Esophagus muscularis mucosa (tissue), 4 donors: ENCODE measurements around the gene RPLP2. TPM values are rescaled to one million over a fixed set of nuclear protein-coding genes. Genes with fewer than 3 reads are reported as not detected.

ENCODE experiments used
- DNase-seq: peaks from one replicate; pipeline ENCODE4 v3.0.0-alpha.2; 2017; ENCODE audit errors: extremely low spot score
- H3K27ac ChIP-seq, 4 donors: fragments of 200-600 bp; sonication (generic); replicated peaks in 1 of 4; 1 replicate in 3 of 4; 2 replicates in 1 of 4; pipeline ENCODE4 v1.5.1; 2016 to 2019; ENCODE audit warnings: mild to moderate bottlenecking in 1 of 4
- H3K27me3 ChIP-seq, 4 donors: fragments of 200-600 bp; sonication (generic); one replicate each; pipeline versions ENCODE4 v1.5.1 to v1.6.0; 2016 to 2019
- H3K36me3 ChIP-seq, 4 donors: fragments of 200-600 bp; sonication (generic); one replicate each; pipeline ENCODE4 v1.5.1; 2016 to 2019
- H3K4me1 ChIP-seq, 4 donors: fragments of 200-600 bp; sonication (generic); one replicate each; pipeline ENCODE4 v1.5.1; 2016 to 2019
- H3K4me3 ChIP-seq, 4 donors: fragments of 200-600 bp; sonication (generic); 1 replicate in 2 of 4; 2 replicates in 2 of 4; pipeline ENCODE4 v1.5.1; 2016 to 2019; ENCODE audit warnings: mild to moderate bottlenecking in 4 of 4, moderate library complexity in 1 of 4
- H3K9me3 ChIP-seq, 4 donors: fragments of 200-600 bp; sonication (generic); 1 replicate in 3 of 4; 2 replicates in 1 of 4; pipeline ENCODE4 v1.5.1; 2016 to 2019
- EP300 ChIP-seq: sonication (generic); formaldehyde crosslinking; IDR thresholded peaks from one replicate; pipeline ENCODE4 v1.6.1; 2017; ENCODE audit warnings: antibody characterized with exemption
- POLR2A ChIP-seq: fragments of 450-650 bp; IDR thresholded peaks from one replicate; pipeline ENCODE4 v1.6.1; 2017; ENCODE audit warnings: antibody characterized with exemption, moderate library complexity, mild to moderate bottlenecking, low read depth
- POLR2AphosphoS5 ChIP-seq, 2 donors: sonication (generic); formaldehyde crosslinking; IDR thresholded peaks; one replicate each; pipeline ENCODE4 v1.6.1; 2017; ENCODE audit warnings: antibody characterized with exemption in 2 of 2
- WGBS: methylation state at CpG from one replicate; pipeline ENCODE4 v1.1.5; 2018; 5-methylcytosine and 5-hydroxymethylcytosine counted together
- intact Hi-C: fragments of 100-400 bp; cut with DNase I; formaldehyde crosslinking; loops from one replicate; pipeline ENCODE4 v1.15.1; 2023
- total RNA-seq, 4 donors: library from RNA; depleted of rRNA; stranded (reverse); fragments of >200 nt; gene quantifications; one replicate each; pipeline versions ENCODE4 v1.1.0 to v1.2.1, GENCODE V29; 2016
- TF ChIP-seq, protein P1 (sequence below), 3 experiments: fragments of 200-600 bp in 2 of 3; fragments of 450-650 bp in 1 of 3; sonication (generic) in 2 of 3; IDR thresholded peaks; one replicate each; pipeline ENCODE4 v1.5.1; 2017 to 2019; ENCODE audit warnings: antibody characterized with exemption in 3 of 3, mild to moderate bottlenecking in 2 of 3, moderate library complexity in 1 of 3

RPLP2 gene
- total RNA-seq, 4 donors from 2014 or later, result 318 to 813 (median 686) TPM

DNA sequence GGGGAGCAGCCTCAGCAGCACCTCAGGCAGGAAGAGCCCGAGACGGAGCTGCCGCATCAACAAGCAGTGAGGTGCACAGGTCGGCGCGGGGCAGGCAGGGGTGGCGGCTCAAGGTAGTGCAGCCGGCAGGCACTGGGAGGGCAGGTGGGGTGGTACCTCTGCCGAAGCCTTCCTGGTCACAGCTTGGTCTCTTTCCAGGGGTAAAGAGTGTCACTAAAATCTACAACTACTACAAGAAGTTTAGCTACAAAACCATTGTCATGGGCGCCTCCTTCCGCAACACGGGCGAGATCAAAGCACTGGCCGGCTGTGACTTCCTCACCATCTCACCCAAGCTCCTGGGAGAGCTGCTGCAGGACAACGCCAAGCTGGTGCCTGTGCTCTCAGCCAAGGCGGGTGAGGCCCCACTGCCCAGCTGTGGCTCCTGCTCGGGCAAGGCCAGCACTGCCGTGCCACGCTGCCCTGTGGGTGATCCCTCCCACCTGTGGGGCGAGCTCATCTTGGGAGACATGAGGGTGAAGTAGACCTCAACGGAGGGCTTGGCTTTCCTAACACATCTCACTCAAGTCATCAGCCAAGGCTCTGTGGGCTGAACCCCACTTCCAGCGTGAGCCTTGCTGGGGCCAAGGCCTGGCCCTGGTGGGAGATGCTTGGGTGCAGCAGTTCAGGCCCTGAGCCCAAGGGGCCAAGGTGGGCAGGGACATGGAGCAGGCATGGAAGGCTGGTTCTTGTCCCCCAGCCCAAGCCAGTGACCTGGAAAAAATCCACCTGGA, 46.0 kb upstream of the RPLP2 start:
- no peak for TF ChIP-seq POLR2AphosphoS5 (IDR thresholded peaks at IDR 0.05)
- TF ChIP-seq POLR2A, result no peak
- TF ChIP-seq EP300, result no peak
- TF ChIP-seq, protein P1, sequence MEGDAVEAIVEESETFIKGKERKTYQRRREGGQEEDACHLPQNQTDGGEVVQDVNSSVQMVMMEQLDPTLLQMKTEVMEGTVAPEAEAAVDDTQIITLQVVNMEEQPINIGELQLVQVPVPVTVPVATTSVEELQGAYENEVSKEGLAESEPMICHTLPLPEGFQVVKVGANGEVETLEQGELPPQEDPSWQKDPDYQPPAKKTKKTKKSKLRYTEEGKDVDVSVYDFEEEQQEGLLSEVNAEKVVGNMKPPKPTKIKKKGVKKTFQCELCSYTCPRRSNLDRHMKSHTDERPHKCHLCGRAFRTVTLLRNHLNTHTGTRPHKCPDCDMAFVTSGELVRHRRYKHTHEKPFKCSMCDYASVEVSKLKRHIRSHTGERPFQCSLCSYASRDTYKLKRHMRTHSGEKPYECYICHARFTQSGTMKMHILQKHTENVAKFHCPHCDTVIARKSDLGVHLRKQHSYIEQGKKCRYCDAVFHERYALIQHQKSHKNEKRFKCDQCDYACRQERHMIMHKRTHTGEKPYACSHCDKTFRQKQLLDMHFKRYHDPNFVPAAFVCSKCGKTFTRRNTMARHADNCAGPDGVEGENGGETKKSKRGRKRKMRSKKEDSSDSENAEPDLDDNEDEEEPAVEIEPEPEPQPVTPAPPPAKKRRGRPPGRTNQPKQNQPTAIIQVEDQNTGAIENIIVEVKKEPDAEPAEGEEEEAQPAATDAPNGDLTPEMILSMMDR (IDR thresholded peaks at IDR 0.05), result no peak
- no peaks in the 10 kb centered on the region for H3K27me3 ChIP-seq
- WGBS, result 93% methylated on average over 15 of the region's 22 CpGs
- DNase-seq, result no peak
- H3K4me3 ChIP-seq, result no peak overlapping the region
- intact Hi-C loops, result no loop called here
- H3K9me3 ChIP-seq, result no peaks in the 10 kb centered on the region
- peaks cover 0 to 9% (median 0%) of the 10 kb centered on the region in 4 donors for H3K4me1 ChIP-seq
- no peak overlapping the region for H3K27ac ChIP-seq
- peaks cover 50 to 95% (median 88%) of the 10 kb centered on the region in 4 donors for H3K36me3 ChIP-seq

DNA sequence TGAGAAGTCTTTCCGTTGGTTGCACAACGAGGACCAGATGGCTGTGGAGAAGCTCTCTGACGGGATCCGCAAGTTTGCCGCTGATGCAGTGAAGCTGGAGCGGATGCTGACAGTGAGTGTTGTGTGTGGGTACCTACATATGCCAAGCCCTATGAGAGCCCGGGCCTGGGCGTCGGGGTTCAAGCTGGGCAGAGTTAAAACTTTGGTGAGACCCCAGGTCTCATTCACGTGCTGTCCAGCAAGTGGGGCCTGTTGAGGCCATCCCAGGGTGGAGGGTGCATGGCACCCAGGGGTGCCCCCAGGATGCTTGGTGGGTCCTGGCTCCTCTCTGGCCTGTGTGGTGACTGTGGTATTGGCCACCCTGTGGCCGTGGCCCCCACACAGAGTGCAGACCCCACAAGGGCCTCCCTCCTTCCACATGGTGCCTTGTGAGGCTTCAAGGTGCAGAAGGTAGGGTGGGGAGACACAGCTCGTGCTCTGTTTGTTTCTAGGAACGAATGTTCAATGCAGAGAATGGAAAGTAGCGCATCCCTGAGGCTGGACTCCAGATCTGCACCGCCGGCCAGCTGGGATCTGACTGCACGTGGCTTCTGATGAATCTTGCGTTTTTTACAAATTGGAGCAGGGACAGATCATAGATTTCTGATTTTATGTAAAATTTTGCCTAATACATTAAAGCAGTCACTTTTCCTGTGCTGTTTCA, 45.3 kb upstream of the RPLP2 start:
- peaks cover 43 to 93% (median 83%) of the 10 kb centered on the region in 4 donors for H3K36me3 ChIP-seq
- H3K4me1 ChIP-seq, result peaks cover 0 to 9% (median 0%) of the 10 kb centered on the region in 4 donors
- intact Hi-C loops, result no loop called here
- TF ChIP-seq EP300, result no peak
- TF ChIP-seq POLR2AphosphoS5 (IDR thresholded peaks at IDR 0.05), result no peak
- no peak for TF ChIP-seq POLR2A
- TF ChIP-seq, protein P1 (IDR thresholded peaks at IDR 0.05), result no peak
- no peak overlapping the region for H3K27ac ChIP-seq
- H3K4me3 ChIP-seq, result no peak overlapping the region
- 80% methylated on average over 16 of the region's 18 CpGs for WGBS
- DNase-seq, result no peak
- H3K27me3 ChIP-seq, result no peaks in the 10 kb centered on the region
- no peaks in the 10 kb centered on the region for H3K9me3 ChIP-seq

DNA sequence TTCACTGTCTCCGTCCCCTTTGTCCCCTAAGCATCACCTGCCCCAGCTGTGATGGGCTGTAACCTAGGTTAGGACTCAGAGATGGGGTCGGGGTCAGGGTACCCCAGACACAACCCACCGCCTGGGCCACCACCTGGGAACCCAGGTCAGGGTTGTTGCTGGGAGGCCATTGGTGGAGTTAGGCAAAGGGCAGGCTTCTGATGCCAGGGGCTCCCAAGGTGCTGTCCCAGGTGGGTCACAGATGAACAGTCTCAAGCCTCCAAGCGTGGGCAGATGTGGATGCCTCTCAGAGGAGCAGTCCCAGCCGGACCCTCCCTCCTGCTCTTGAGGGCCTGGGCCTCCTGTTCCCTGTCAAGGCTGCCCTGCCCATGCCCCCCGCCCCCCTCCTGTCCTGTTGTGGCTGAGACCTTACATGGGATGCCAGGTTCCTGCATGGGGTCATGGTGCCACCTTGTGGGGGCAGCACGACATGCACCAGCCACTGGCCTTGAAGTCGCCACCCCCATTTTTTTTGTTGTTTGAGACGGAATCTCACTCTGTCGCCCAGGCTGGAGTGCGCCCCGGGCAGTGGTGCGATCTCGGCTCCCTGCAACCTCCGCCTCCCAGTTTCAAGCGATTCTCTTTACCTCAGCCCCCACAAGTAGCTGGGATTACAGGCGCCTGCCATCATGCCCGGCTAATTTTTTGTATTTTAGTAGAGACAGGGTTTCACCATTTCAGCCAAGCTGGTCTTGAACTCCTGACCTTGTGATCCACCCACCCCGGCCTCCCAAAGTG, 44.6 kb upstream of the RPLP2 start:
- Histone ChIP-seq H3K27ac (no peak overlapping the region), H3K4me1 (peaks cover 0 to 9% (median 0%) of the 10 kb centered on the region in 4 donors), H3K9me3 (no peaks in the 10 kb centered on the region), H3K36me3 (peaks cover 35 to 93% (median 82%) of the 10 kb centered on the region in 4 donors), H3K4me3 (no peak overlapping the region), H3K27me3 (no peaks in the 10 kb centered on the region)
- intact Hi-C loops, result no loop called here
- 71% methylated on average over 16 of the region's 19 CpGs for whole genome bisulfite sequencing
- TF ChIP-seq, protein P1 (IDR thresholded peaks at IDR 0.05), result peak; percentile 35 to 76 (median 63)
- no peak for TF ChIP-seq POLR2AphosphoS5 (IDR thresholded peaks at IDR 0.05)
- DNase-seq, result no peak

DNA sequence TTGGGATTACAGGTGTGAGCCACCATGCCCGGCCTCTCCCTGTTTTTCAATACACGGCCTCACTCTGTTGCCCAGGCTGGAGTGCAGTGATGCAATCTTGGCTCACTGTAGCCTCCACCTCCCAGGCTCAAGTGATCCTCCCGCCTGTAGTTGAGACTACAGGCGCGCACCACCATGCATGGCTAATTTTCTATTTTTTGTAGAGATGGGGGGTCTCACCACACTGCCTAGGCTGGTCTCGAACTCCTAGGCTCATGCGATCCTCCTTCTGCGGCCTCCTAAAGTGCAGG, 44.0 kb upstream of the RPLP2 start:
- Histone ChIP-seq H3K27me3 (no peaks in the 10 kb centered on the region), H3K27ac (no peak overlapping the region), H3K9me3 (no peaks in the 10 kb centered on the region), H3K36me3 (peaks cover 34 to 93% (median 82%) of the 10 kb centered on the region in 4 donors), H3K4me1 (peaks cover 0 to 9% (median 0%) of the 10 kb centered on the region in 4 donors), H3K4me3 (no peak overlapping the region)
- no peak for TF ChIP-seq POLR2A
- no peak for TF ChIP-seq EP300
- no peak for TF ChIP-seq POLR2AphosphoS5 (IDR thresholded peaks at IDR 0.05)
- TF ChIP-seq, protein P1 (IDR thresholded peaks at IDR 0.05), result no peak
- intact Hi-C loops, result no loop called here
- WGBS, result 99% methylated on average over 8 of the region's 8 CpGs
- DNase-seq, result no peak
